Epithelial cell of esophagus (primary cell): ENCODE measurements around the gene METTL17.

Experiments used
- DNase-seq: peaks from one replicate; pipeline ENCODE4 v3.0.0; 2010; ENCODE audit warnings: low read depth
- H3K4me3 ChIP-seq: 2 replicates; pipeline ENCODE4 v1.5.1; 2011; ENCODE audit warnings: mild to moderate bottlenecking, low read length, control low read depth
- TF ChIP-seq, protein P1 (sequence below): IDR thresholded peaks from 2 replicates; pipeline ENCODE4 v1.5.1; 2011; ENCODE audit warnings: low read depth, mild to moderate bottlenecking, low read length, control low read depth, inconsistent platforms; ENCODE audit not compliant: insufficient read depth; ENCODE audit errors: missing control alignments

Gene METTL17

DNA sequence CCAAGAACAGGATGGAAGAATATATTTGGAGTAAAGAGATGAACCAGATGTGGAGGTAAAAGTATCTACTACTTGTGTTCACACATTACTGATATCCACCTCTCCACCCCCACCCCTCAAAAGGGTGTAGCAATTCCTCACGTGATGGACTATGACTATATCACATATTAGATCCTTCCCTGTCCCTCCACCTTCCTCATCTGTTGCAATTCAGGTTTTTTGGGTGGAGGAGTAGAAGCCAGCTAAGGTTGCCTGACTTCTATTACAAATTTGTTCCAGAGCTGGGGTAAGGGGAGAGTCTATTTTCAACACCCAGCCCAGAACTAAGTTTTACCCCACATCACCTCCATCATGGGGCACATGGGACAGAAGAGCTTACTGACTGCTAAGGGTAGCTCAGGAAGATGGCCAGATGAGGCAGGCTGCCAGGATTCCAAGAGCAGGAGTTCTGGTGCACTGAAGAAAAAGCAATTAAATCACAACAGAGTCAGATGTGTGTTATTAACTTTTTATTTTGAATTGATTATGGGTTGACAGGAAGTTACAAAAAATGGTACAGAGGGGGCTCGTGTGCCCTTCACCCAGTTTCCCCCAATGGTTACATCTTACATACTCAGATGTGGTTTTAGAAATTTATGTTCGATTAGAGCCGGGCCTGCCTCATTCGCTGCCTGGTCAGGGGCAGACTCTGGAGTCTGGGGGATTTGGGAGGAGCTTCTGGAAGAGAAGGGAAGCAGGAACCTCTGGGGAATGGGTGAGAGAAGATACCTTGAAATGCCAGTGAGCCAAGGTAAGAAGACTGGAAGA lies 42.7 kb downstream of the METTL17 start:
- peak; percentile 60 for DNase-seq
- TF ChIP-seq, protein P1, sequence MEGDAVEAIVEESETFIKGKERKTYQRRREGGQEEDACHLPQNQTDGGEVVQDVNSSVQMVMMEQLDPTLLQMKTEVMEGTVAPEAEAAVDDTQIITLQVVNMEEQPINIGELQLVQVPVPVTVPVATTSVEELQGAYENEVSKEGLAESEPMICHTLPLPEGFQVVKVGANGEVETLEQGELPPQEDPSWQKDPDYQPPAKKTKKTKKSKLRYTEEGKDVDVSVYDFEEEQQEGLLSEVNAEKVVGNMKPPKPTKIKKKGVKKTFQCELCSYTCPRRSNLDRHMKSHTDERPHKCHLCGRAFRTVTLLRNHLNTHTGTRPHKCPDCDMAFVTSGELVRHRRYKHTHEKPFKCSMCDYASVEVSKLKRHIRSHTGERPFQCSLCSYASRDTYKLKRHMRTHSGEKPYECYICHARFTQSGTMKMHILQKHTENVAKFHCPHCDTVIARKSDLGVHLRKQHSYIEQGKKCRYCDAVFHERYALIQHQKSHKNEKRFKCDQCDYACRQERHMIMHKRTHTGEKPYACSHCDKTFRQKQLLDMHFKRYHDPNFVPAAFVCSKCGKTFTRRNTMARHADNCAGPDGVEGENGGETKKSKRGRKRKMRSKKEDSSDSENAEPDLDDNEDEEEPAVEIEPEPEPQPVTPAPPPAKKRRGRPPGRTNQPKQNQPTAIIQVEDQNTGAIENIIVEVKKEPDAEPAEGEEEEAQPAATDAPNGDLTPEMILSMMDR = no peak
- H3K4me3 ChIP-seq = no peak overlapping the region

GRCh38 chr14:21033133-21033698 lies 43.4 kb downstream of the METTL17 start:
- TF ChIP-seq, protein P1 = no peak
- DNase-seq = no peak
- no peak overlapping the region for H3K4me3 ChIP-seq

GRCh38 chr14:21034707-21035106 lies 44.9 kb downstream of the METTL17 start, which contains the start of gene RNASE13:
TSS of gene RNASE13 (minus strand) at chr14:21034807. CDS start at chr14:21034288, 519 bp downstream.
- no peak for DNase-seq
- TF ChIP-seq, protein P1 = no peak
- H3K4me3 ChIP-seq = no peak within 1 kb of the TSS

DNA sequence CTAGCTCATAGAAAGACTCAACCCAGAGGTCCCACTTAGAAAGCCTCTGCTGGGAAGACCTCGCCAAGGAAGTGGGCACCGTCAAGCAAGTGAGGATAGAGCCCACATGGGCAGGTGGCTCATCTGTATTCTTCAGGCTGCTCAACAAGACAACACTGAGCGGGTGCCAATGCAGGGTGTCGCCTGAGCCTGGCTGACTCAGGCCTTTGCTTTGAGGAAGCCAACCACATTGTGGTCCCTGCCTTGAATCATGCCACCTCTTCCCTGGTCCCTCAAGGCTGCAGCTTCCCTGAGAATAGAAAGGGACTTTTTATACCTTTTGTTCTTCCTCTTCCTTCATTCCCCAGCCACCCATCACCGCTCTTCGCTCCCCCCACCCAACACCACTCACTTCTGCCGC lies 47.0 kb downstream of the METTL17 start:
- DNase-seq = peak; percentile 35
- TF ChIP-seq, protein P1 = no peak

DNA sequence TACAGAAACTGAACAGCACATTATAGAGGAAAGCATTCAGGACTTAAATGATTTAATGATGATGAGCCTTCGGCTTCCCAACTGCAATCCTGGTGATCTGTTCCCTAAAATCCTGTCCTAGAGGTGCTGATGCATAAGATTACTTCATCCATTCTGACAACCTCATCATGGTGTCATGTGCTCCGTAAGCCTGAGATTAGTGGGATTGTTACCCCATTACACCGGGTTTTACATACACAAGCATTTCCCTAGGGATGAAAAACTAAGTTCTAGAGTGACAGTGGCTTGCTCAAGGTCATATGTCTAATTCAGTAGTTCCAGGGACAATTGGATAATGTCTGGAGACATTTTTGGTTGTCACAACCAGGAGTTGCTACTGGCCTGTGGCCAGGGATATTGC lies 47.4 kb downstream of the METTL17 start:
- TF ChIP-seq, protein P1 = no peak
- no peak for DNase-seq
- no peak overlapping the region for H3K4me3 ChIP-seq

More for the DNA sequence above, 47.0 kb downstream of the METTL17 start:
- no peak overlapping the region for H3K4me3 ChIP-seq

DNA sequence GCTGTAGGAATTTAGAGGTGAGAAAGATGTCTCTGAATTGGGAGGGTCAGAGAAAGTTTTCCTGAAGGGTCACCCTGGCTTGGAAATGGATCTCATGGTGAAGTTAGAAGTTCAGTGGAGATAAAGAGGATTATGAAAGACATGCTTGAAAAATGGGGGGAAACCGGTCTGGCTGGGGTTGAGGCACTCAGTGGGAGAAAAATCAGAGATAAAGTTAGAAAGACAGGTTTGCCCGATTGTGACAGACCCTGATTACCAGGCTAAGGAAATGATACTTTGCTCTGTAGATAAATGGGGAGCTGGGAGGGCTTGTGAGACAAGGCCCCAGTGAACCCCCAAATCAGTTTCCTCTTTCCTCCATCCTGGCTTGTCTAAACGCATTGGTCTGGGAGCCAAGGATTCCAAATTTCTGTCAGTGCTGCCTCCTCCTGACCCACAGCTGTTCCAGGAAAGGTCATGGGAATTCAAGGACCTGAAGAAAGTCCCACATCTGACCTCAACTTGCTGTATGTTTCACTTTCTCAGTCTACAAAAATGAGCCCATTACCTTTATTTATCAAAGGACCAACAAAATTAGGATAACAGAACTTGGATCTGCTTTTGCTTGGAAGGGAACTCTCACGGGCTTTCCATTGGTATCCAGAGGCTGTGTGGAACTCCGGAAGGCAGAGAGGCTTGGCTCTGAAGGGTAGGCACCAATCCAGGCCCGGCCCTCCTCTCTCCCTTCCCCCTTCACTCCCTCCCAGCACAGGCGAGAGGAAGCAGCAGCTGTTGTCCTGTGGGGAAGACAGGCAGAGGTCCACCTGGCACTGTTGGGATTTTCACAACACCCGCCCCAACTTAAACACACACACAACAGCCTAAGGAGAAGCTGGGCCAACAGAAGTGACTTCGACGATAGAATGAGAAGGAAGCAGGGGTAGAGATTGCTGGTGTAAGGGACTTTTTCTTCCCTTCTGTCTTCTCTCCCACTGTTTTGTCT lies 49.0 kb downstream of the METTL17 start:
- TF ChIP-seq, protein P1 = no peak
- no peak overlapping the region for H3K4me3 ChIP-seq
- no peak for DNase-seq
